Mononuclear cell (primary cell): ENCODE data around the gene HOXA9. TPM values are rescaled to one million over a fixed set of nuclear protein-coding genes. Genes with fewer than 3 reads are reported as not detected.

Source experiments
- total RNA-seq: library from RNA; depleted of rRNA; stranded (reverse); fragments of >200 nt; gene quantifications from one replicate; pipeline ENCODE4 v1.2.3, GENCODE V29; 2012

HOXA9 gene
- total RNA-seq, 1 donor, result 0.52 TPM

Other genes with a start within 250 kb of the HOXA9 start
- 0.42 TPM for gene HOXA1, start 69.5 kb downstream of the HOXA9 start, total RNA-seq
- 0.10 TPM for gene HOXA2, start 62.9 kb downstream of the HOXA9 start, total RNA-seq
- not detected for gene HOXA4, start 34.8 kb downstream of the HOXA9 start, total RNA-seq
- 3.0 TPM for gene HOXA5, start 21.9 kb downstream of the HOXA9 start, total RNA-seq
- gene HOXA6, start 17.8 kb downstream of the HOXA9 start, total RNA-seq, result not detected
- under 0.01 TPM for gene HOXA3, start 13.0 kb downstream of the HOXA9 start, total RNA-seq
- 0.10 TPM for gene HOXA7, start 8.9 kb downstream of the HOXA9 start, total RNA-seq
- 0.63 TPM for gene HOXA10, start 8.8 kb upstream of the HOXA9 start, total RNA-seq
- gene HOXA11, start 19.7 kb upstream of the HOXA9 start, total RNA-seq, result not detected
- gene HOXA13, start 34.6 kb upstream of the HOXA9 start, total RNA-seq, result under 0.01 TPM
- gene EVX1, start 77.3 kb upstream of the HOXA9 start, total RNA-seq, result not detected